HG03097 (cell line): ENCODE measurements around the gene ATF7IP2.
A peak's percentile ranks its signal among the peaks of the same experiment; 100 is the strongest.
"Not testable (repeated sequence)": the region's sequence is repeated elsewhere in the genome, so short reads cannot be mapped to it uniquely, and the experiment has no call there.

Source experiments
- ATAC-seq: cut with Tn5 transposase; IDR thresholded peaks from one replicate; pipeline ENCODE4 v1.9.1; 2021; ENCODE audit not compliant: unreplicated experiment, low FRiP score

The ATF7IP2 gene

DNA sequence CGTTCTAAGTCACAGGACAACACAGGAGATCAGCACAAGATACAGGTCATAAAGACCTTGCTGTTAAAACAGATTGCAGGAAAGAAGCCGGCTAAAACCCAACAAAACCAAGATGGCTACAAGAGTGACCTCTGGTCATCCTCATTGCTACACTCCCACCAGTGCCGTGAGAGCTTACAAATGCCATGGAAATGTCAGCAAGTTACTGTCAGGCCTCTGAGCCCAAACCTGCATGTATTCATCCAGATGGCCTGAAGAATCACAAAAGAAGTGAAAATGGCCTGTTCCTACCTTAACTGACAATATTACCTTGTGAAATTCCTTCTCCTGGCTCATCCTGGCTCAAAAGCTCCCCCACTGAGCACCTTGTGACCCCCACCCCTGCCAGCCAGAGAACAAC is 119.4 kb downstream of the ATF7IP2 start:
- not testable (repeated sequence) for ATAC-seq

DNA sequence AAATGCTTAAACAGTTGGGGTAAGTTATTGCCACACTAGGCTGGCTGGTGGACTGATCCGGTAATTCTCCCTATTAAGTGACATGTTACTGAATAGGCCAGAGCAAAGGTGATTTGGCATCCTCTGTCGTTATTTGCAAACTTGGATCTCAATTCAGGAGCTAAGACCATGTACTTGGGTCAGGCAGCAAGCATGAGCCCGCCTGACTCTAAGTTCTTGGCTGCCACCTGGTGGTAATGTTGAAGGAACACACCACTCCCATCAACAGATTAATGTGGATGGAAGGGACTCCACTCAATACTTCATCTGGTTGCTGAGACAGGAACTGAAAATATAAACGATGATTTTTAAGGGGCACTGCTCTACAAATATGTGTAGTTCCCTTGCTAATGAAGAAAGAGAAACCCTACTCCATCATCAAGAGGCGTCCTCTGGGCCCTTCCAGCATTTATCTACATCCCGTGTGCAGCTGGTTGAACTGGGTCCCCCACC is 123.7 kb downstream of the ATF7IP2 start:
- peak; percentile 81 for ATAC-seq

DNA sequence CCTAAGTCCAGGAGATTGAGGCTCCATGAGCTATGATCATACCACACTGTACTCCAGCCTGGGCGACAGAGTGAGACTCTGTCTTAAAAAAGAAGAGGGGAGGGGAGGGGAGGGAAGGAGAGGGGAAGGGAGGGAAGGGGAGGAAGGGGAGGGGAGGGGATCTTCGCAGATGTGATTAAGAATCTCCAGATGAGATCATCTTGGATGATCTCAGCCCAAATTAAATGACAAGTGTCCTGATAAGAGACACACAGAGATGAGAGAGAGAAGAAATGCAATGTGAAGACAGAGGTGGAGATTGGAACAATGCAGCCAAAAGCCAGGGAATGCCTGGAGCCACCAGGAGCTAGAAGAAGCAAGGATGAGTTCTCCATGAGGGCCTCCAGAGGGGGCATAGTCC is 124.4 kb downstream of the ATF7IP2 start:
- no peak for ATAC-seq

DNA sequence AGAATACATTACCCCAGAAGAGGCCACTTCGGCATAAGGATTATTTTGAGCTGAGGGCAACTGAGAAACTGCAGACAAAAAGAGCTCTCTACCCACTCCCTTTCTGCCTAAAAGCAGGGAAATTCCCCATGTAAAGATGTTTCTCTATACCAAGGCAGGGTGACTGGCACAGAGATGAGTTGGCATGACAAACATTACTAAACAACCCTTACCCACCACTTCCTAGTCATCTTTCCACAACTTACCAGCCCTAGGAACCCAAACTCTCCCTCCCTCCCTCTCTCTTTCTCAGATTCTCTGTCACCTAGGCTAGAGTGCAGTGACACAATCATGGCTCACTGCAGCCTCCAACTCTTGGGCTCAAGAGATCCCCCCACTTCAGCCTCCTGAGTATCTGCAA is 126.0 kb downstream of the ATF7IP2 start:
- no peak for ATAC-seq

DNA sequence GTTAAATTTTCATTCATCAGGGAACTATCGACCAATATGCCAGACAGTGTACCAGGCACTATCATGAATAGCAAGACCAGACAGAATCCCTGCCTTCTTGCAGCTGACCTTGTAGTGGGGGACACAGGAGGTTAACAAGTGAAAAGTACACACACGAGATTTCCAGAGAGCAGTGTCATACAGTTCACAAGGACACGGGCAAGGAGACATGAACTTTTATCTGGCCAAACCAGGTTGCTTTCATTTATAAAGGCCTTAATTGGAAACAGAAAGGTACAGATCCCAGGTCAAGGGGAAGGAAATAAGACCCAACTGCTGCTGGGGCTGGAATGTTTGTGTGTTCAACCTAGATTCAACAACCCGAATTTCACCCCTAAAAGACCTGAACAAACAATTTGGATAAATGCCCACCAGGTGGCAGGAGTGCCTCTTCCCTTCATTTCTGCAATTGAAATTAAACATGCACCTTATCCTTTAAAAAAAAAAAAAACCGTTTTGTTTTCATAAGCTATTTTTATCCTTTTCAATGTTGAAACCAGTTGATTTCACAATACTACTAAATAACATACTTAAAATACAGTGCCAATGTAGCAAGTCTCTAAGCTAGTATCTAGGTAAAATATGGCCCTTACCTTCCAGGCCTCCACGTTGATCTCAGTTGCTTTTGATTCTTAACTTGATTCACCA is 128.7 kb downstream of the ATF7IP2 start:
- ATAC-seq = no peak

DNA sequence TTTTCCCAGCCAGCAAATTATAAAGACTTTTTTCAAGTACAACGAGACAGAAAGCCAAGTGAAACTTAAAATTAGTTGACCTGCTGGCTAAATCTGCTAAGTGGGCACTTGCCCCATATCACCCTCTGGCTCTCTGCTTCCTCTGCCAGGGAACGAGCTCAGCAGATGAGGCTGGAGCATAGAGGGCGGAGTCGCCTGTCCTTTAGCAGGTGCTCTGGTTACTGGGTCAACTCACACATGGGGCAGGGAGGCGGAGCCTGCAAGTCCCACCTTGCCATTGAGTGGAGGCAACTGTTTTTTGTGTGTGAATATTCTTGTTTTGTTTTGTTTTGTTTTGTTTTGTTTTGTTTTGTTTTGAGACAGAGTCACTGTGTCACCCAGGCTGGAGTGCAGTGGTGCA is 132.0 kb downstream of the ATF7IP2 start:
- ATAC-seq = no peak

DNA sequence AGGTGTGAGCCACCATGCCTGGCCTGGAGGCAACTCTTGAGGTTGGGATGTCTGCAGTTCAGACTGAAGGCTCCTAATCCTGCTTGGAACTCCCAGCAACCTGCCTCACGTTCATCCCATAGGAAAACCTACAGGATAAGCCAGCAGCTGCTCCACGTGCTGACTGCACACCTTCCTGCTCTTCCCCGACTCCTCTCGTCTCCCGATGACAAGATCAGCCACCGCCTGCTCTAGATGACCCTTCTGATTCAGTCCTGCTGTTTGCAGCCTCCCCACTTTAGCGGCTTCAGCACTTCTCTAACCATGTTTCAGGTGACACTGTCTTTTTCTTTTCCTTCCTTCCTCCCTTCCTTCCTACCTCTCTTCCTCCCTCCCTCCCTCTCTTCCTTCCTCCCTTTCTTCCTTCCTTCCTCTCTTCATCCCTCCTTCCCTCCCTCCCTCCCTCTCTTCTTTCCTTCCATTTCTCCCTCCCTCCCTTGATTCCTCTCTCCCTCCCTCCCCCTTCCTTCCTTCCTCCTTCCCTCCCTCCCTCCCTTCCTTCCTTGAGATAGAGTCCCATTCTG is 132.7 kb downstream of the ATF7IP2 start:
- no peak for ATAC-seq

DNA sequence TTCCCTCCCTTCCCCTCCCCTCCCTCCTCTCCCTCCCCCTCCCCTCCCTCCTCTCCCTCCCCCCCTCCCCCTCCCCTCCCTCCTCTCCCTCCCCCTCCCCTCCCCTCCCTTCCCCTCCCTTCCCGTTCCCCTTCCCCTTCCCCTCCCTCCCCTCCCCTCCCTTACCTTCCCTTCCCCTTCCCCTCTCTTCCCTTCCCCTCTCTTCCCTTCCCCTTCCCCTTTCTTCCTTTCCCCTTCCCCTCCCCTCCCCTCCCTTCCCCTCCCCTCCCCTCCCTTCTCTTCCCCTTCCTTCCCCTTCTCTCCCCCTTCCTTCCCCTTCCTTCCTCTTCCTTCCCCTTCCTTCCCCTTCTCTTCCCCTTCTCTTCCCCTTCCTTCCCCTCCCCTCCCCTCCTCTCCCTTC is 133.4 kb downstream of the ATF7IP2 start:
- ATAC-seq = no peak

DNA sequence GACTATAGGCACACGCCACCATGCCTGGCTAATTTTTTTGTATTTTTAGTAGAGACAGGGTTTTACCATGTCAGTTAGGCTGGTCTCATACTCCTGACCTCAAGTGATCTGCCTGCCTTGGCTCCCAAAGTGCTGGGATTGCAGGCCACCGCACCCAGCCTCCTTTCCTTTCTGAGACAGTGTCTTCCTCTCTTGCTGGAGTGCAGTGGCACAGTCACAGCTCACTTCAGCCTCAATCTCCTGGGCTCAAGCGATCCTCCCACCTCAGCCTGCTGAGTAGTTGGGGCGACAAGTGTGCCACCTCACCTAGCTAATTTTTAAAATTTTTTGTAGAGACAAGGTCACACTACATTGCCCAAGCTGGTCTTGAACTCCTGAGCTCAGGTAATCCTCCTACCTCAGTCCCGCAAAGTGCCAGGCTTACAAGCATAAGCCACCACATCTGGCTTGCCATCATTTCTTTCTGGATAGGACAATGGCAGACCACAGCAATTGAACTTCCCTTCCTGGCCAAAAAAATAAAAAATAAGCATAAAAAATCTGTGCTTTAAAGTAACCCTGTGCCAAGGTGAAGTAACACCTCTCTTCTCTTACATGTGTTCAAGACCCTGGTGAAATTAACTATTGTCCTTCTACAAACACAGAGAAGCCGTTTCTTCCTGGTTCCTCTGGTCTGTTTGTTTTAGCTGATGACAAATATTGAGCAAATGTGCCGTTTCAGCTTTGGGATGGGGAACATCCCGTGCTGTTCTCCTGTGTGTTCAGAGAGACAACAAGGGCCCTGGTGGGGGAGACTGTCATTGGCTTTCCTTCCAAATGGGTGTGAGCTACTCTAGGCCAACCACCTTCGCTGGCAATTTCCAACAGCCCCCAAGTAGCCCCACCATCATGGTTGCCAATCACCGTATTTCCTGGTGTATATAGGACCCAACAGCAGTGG is 134.3 kb downstream of the ATF7IP2 start:
- no peak for ATAC-seq

DNA sequence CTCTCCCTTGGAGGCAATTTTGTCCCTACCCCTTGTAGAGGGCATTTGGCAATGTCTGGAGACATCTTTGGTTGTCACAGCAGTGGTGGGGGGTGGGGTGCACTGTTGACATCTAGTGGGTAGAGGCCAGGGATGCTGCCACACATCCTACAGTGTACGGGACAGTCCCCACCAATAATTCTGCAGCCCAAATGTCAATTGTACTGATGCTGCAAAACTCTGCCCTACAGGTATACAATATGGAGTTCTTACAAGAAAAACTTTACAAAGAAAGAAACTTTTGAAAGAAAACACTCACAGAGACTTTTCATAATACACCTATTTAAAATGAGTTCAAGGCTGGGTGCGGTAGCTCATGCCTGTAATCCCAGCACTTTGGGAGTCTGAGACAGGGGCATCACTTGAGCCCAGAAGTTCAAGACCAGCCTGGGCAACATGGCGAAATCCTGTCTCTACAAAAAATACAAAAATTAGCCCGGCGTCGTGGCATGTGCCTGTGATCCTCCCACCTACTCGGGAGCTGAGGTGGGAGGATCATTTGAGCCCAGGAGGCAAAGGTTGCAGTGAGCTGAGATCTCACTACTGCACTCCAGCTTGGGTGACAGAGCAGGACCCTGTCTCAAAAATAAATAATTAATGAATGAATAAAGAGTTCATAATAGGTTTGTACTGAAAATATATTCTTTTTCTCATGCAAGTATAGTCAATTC is 135.2 kb downstream of the ATF7IP2 start:
- ATAC-seq = no peak

DNA sequence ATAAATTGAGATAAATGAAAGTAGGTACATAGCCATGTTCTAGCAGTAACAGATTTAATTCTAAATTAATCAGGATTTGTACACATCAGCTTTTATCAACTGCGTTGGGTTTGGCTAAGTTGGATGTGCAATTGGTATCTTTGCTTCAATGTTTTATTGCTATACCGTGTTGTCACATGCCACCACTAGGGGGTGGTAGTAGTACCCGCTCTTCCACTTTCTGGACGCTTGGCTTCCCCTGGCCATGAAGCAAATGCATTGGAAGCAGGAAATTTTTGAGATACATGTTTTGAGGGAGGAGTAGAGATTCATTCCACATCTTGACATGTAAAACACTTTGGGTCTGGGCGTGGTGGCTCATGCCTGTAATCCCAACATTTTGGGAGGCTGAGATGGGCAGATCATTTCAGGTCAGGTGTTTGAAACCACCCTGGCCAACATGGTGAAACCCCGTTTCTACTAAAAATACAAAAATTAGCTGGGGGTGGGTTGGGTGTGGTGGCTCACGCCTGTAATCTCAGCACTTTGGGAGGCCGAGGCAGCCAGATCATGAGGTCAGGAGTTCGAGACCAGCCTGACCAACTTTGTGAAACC is 135.9 kb downstream of the ATF7IP2 start:
- no peak for ATAC-seq

DNA sequence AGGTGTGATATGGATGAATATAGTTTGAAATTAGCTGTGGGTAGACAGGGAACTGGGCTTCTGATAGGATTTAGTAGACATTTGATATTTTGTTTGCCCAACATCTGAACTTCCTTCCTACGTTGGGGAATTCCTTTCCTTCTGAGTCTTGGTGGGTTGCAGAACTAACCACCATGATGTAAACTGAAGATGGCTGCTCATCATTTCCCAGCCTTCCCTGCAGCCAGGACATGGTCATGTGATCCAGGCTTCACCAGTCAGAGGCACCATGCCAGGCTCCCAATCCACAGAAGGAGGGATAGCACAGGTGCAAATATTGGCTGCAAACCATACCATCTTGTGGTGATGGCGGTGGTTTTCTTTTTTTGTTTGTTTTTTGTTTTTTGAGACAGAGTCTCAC is 137.1 kb downstream of the ATF7IP2 start:
- no peak for ATAC-seq

DNA sequence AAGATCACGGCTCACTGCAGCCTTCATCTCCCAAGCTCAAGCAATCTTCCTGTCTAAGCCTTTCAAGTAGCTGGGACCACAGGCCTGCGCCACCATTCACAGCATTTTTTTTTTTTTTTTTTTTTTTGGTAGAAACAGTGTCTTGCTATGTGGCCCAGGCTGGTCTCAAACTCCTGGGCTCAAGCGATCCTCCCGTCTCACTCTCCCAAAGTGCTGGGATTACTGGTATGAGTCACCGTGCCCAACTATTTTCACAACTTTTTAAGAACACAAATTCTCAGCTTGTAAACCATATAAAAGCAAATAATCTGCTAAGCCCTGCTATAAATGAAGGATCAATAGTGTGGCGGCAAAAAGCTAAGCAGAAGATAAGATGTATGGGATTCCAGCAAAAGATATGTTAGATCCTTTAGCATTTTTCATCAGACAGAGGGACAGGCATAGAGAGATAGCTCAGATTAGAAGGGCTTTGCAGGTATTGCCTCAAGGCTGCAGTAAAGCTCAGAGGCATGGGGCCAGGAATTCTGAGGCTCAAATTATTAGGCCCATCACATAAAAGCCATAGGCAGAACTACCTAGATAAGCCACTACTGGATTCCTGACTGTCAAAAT is 139.5 kb downstream of the ATF7IP2 start:
- no peak for ATAC-seq

DNA sequence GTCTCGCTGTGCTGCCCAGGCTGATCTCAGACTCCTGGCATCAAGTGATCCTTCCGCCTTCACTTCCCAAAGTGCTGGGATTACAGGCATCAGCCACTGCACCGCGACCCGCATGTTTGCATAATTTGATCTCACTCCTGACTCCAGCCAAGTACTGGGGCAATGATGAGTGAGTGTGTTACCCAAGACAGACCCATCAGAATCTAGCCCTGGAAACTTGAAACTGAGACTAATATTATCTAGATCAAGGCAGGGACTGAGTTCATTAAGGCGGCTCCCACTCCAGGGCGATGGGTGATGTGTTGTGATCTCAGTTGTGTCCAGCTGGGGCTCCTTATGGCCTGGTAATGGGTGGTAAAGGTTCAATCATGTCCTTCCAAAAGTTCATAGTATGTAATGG is 141.1 kb downstream of the ATF7IP2 start:
- ATAC-seq = no peak

DNA sequence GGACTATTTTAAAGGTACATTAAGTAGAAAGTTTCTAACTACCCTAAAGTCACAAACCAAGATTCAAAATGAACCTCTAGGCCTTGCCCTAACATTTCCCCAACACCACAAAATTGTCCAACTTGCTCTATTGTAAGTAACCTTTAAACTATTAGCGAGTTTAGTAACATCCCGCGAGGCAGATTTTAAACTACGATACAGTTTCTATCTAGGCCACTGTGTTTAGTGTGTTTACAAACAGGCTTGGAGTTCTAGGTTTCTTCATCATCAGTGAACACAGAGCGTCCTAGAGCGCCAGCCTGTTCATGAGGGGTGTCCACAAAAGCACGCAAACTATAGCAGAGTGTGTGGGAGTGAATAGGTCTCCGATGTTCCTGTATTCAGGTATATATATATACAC is 142.8 kb downstream of the ATF7IP2 start:
- ATAC-seq = no peak

DNA sequence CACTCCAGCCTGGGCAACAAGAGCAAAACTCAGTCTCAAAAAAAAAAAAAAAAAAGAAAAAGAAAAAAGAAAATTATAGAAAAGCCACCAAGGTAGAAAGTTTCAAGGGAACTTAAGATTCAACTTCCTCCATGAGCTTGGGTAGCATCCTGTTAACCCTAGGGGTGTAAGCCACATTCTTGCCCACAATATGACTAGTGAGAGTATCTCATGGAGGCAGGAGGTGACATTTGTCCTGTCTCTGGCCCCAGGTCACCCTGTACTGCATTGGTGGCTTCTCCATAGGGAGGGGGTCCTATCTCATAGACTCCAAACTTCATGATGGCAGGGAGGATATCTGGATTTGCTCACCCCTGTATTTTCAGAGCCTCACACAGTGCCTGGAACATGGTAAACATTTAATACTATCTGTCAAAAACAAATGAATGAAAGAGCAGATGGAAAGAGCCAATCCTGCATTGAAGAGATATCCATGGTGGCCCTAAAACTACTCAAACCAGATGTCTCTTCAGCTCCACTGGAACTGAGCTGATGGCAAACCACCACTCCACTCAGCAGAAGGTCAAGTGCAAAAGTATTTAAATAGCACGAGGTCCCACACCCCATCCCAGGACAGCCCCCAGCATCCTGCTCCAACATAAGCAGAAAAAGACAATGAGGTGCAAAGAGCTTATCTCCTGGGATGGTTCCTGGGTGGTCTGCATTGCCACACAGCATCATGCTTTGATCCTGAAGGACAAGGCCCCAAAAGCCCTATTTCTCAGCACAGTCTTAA is 144.2 kb downstream of the ATF7IP2 start:
- no peak for ATAC-seq

DNA sequence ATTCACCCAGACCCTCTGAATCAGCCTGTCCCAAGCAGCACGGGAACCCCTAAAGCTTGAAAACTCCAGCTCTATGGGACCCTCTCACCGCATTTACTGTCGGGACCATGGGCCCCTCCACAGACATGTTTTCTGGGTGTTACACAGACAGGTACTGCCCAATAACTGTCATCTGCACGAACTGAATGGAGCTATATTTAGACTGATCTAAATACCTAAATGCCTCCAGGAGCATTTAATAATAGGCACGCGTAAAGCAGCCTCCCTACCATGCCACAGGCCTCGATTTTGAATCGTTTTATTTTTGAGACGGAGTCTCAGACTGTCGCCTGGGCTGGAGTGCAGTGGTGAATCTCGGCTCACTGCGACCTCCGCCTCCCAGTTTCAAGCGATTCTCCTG is 144.8 kb downstream of the ATF7IP2 start:
- ATAC-seq = no peak

DNA sequence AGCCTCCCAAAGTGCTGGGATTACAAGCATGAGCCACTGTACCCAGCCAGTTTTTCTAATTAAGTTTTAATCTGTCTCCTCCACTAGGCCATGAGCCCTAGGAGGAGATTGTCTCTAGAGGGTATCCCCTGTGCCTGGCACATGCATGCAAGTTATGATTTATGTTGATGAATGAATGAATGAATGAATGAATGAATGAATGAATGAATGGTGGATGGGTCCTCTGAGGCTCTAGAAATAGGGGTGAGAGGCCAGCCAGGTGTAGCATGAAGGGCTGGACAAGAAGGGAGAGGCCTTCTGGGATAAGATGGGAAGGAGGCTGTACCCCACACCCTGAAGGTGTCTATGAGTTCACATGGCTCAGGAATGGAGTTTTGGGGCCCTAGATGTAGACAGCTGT is 145.7 kb downstream of the ATF7IP2 start:
- ATAC-seq = no peak
